Hematopoietic multipotent progenitor cell treated with erythropoietin and hydrocortisone succinate and interleukin-3 and kit ligand, for 15 days (in vitro differentiated cells): ENCODE measurements around the gene CIART.
A peak's percentile ranks its signal among the peaks of the same experiment; 100 is the strongest.
"Not testable (repeated sequence)": the region's sequence is repeated elsewhere in the genome, so short reads cannot be mapped to it uniquely, and the experiment has no call there.

Experiments
- DNase-seq: peaks from one replicate; pipeline ENCODE4 v3.0.0-alpha.2; 2015; ENCODE audit warnings: low spot score

The CIART gene

DNA sequence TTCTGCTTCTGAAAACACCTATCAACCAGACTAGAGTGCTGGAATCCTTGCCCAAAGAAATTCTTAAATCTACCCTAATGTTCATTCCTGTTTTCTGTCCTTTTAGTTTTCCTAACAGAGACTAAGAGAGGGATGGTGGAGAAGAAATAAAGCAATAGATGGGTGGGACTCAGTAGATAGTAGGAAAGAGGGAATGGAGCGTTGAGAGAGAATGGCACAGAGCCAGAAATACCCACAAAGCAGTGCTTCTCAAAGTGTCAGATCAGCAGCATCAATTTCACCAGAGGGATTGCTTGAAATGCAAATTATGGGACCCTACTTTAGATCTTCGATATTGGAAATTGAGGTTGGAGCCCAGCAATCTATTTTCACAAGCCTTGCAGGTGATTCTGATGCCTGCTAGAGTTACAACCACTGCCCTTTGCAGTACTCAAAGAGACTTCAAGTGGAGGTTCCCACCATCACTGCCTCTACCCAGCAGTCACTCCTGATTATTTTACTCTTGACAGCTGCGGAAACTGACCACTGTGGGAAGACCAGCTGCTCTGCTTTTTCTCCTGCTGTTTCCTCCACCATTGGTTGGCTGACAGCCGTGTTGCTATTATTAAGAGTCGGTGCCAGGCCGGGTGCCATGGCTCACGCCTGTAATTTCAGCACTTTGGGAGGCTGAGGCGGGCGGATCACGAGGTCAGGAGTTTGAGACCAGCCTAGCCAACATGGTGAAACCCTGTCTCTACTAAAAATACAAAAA is 27.6 kb downstream of the CIART start:
- no peak for DNase-seq

DNA sequence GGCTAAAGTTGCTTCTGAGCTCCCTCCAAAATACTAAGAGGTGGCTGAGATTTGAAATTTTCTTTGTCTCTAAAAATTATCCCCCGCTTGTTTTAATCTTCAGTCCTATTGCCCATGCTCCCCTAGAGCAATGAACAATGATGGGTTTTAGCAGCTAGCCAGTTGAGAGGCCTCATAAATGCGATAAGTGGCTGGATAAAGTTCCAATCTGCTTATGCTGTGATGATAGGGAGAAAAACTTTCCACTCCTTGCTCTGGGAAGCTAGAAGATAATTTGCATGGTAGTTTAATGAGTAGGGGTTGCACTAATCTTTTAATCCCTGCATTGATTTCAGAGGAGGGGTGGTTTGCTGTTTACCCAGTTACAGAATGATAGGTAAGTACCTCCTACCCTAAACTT is 29.4 kb downstream of the CIART start:
- DNase-seq, result no peak

DNA sequence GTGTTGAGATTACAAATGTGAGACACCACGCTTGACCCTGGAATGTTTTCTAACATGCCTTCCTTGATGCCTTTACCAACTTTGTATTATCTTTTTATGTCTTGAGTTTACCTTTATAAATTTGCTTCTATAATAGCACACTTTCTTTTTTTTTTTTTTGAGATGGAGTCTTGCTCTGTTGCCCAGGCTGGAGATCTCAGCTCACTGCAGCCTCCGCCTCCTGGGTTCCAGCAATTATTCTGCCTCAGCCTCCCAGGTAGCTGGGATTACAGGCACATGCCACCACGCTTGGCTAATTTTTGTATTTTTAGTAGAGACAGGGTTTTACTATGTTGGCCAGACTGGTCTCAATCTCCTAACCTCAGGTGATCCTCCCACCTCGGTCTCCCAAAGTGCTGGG is 32.3 kb downstream of the CIART start:
- not testable (repeated sequence) for DNase-seq

DNA sequence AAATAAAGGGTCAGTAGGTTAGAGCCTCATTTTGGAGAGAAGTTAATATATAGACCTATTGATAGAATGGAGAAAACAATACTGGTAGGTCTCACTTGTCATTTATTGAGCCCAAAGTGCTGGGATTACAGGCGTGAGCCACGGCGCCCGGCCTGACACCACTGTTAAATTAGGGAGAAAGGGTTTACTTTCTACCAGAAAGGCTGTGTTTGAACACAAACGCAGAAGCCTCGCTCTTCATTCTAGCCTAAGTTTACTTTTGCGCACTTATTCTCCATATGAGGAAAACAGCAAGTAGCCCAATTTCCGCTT is 38.3 kb downstream of the CIART start:
- DNase-seq, result no peak

DNA sequence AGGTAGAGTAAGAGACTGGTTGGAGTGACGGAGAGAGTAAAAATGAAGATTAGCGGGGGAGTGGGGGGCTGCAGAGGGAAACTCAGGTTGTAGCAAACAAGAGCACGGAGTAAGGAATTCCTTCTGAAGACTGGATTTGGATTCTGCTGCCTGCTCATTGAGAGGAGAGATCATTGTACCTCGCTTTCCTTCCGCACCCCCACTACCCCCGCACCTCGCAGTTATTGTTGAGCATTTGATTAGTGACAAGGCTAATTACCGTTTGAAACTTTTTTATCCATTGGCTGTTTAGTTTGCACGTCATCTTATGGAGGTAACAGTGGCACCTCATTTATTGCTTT is 39.4 kb downstream of the CIART start:
- peak; percentile 27 for DNase-seq

DNA sequence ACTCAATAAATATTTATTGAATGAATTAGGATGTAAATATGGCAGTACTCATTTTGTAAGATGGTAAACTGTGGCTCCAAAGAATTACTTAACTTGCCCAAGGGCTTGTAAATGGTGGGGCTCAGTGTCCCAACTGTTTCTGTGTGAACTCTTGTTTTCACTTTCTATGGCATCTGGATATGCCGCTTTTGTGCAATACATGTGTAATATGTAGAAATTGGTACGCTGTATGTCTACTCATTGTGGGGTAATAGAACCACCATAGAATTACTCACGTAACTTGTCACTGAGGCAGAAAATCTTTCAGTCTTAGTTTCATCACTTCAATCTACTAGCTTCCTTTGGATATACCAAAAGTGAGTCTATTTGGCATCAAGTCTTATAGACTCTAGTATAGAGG is 40.0 kb downstream of the CIART start:
- DNase-seq, result no peak

DNA sequence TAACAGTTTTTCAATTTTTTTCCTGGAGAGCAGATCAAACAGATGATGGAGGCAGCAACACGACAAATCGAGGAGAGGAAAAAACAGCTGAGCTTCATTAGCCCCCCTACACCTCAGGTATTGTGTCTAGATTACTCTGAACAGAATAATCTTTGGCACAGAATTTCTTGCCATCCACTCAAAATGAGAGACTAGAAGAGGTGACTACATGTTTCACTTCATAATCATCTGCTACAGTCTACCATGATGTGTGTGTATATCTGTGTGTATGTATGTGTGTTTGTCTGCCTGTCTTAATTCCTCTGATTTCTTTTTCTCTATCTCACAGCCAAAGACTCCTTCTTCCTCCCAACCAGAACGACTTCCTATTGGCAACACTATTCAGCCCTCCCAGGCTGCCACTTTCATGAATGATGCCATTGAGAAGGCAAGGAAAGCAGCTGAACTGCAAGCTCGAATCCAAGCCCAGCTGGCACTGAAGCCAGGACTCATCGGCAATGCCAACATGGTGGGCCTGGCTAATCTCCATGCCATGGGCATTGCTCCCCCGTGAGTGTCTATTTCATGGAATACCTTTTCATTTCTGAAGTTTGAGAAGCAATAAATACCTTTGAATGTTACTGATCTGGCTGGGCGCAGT is 50.4 kb downstream of the CIART start:
- no peak for DNase-seq
